IMR-90 (cell line): ENCODE results near the gene WDR6. TPM values are rescaled to one million over a fixed set of nuclear protein-coding genes. Genes with fewer than 3 reads are reported as not detected.

Experiments
- ATAC-seq: fragments of 200-7000 bp; cut with Tn5 transposase; 2 replicates; pipeline ENCODE4 v1.9.1; 2020; ENCODE audit warnings: low read depth, mild to moderate bottlenecking, moderate library complexity
- BruUV-seq: library from RNA; stranded (reverse); fragments of 400-500 nt; replicated peaks from 2 replicates; lab custom pipeline; 2021; lab: Mats Ljungman, UMichigan
- CTCF ChIA-PET: fragments of 300-600 bp; formaldehyde crosslinking; extraction: SDS; loops from one replicate; lab custom pipeline; 2021; ENCODE audit warnings: antibody characterized with exemption; lab: Yijun Ruan, JAX
- POLR2A ChIA-PET: fragments of 300-600 bp; sonication (Branson Sonifier 250); formaldehyde crosslinking; loops from one replicate; lab custom pipeline; 2022; ENCODE audit warnings: antibody characterized with exemption; ENCODE audit not compliant: unreplicated experiment; lab: Charles Lee
- DNase-seq: peaks from one replicate; pipeline ENCODE4 v3.0.0; 2013
- H2AFZ ChIP-seq: replicated peaks from 2 replicates; pipeline ENCODE3; 2013; ENCODE audit warnings: low read length, mild to moderate bottlenecking; ENCODE audit not compliant: poor library complexity
- H2AK5ac ChIP-seq: 2 replicates; pipeline ENCODE4 v1.6.1; 2013; ENCODE audit warnings: low read depth, low read length, inconsistent platforms
- H2AK9ac ChIP-seq: replicated peaks from 2 replicates; pipeline ENCODE3; 2013; ENCODE audit warnings: mild to moderate bottlenecking, low read depth, low read length, moderate library complexity; ENCODE audit not compliant: poor library complexity
- H2BK120ac ChIP-seq: 2 replicates; pipeline ENCODE4 v1.6.1; 2013; ENCODE audit warnings: low read depth, low read length, inconsistent platforms
- H2BK15ac ChIP-seq: 3 replicates; pipeline ENCODE4 v1.6.1; 2013; ENCODE audit warnings: low read depth, low read length, inconsistent platforms
- H2BK20ac ChIP-seq: 2 replicates; pipeline ENCODE4 v1.6.1; 2013; ENCODE audit warnings: low read depth, mild to moderate bottlenecking, inconsistent platforms, low read length, moderate library complexity
- H2BK5ac ChIP-seq: 2 replicates; pipeline ENCODE4 v1.6.1; 2013; ENCODE audit warnings: mild to moderate bottlenecking, low read depth, low read length, inconsistent platforms; ENCODE audit not compliant: poor library complexity, severe bottlenecking
- H3K14ac ChIP-seq: replicated peaks from 2 replicates; pipeline ENCODE4 v1.6.1; 2013; ENCODE audit warnings: low read depth, low read length, inconsistent platforms
- H3K18ac ChIP-seq: 2 replicates; pipeline ENCODE4 v1.6.1; 2013; ENCODE audit warnings: low read depth, low read length, control low read depth
- H3K23ac ChIP-seq: 2 replicates; pipeline ENCODE4 v1.6.1; 2013; ENCODE audit warnings: low read depth, low read length, inconsistent platforms
- H3K27ac ChIP-seq: 2 replicates; pipeline ENCODE4 v1.5.1; 2013; ENCODE audit warnings: mild to moderate bottlenecking, control low read depth, low read length; ENCODE audit not compliant: insufficient read depth
- H3K27me3 ChIP-seq: 2 replicates; pipeline ENCODE4 v1.6.1; 2013; ENCODE audit warnings: low read length; ENCODE audit not compliant: control insufficient read depth, insufficient read depth
- H3K36me3 ChIP-seq: 2 replicates; pipeline ENCODE4 v1.6.1; 2013; ENCODE audit warnings: low read length, mixed read lengths; ENCODE audit not compliant: control insufficient read depth, insufficient read depth
- H3K4ac ChIP-seq: 2 replicates; pipeline ENCODE4 v1.6.1; 2013; ENCODE audit warnings: low read depth, low read length, inconsistent platforms
- H3K4me1 ChIP-seq: 2 replicates; pipeline ENCODE4 v1.6.1; 2013; ENCODE audit warnings: low read length, mixed read lengths; ENCODE audit not compliant: control insufficient read depth, insufficient read depth
- H3K4me2 ChIP-seq: 2 replicates; pipeline ENCODE4 v1.6.1; 2013; ENCODE audit warnings: low read depth, mild to moderate bottlenecking, control low read depth, low read length, moderate library complexity
- H3K4me3 ChIP-seq: 2 replicates; pipeline ENCODE4 v1.5.1; 2013; ENCODE audit warnings: low read depth, mild to moderate bottlenecking, control low read depth, low read length, moderate library complexity; ENCODE audit not compliant: insufficient read depth
- H3K56ac ChIP-seq: 2 replicates; pipeline ENCODE4 v1.6.1; 2013; ENCODE audit warnings: low read length, inconsistent platforms; ENCODE audit not compliant: insufficient read depth; ENCODE audit errors: extremely low read depth
- H3K79me1 ChIP-seq, 2 experiments: 2 replicates each; pipeline ENCODE4 v1.6.1; 2013; ENCODE audit warnings: low read length in 2 of 2, inconsistent platforms in 1 of 2, low read depth in 1 of 2
- H3K9ac ChIP-seq: 2 replicates; pipeline ENCODE4 v1.6.1; 2013; ENCODE audit warnings: low read depth, low read length, control low read depth
- H3K9me1 ChIP-seq: 2 replicates; pipeline ENCODE4 v1.6.1; 2013; ENCODE audit warnings: low read length, inconsistent platforms; ENCODE audit not compliant: insufficient read depth
- H3K9me3 ChIP-seq: 2 replicates; pipeline ENCODE4 v1.6.1; 2013; ENCODE audit warnings: low read length; ENCODE audit not compliant: control insufficient read depth, insufficient read depth
- H4K20me1 ChIP-seq: 2 replicates; pipeline ENCODE4 v1.6.1; 2013; ENCODE audit warnings: low read length, inconsistent platforms; ENCODE audit not compliant: insufficient read depth
- H4K5ac ChIP-seq: 2 replicates; pipeline ENCODE4 v1.6.1; 2013; ENCODE audit warnings: mild to moderate bottlenecking, low read depth, low read length, control low read depth
- H4K8ac ChIP-seq, 2 experiments: 2 replicates each; pipeline ENCODE4 v1.6.1; 2013; ENCODE audit warnings: low read depth in 2 of 2, low read length in 2 of 2, control low read depth in 1 of 2, inconsistent platforms in 1 of 2
- H4K91ac ChIP-seq: 2 replicates; pipeline ENCODE4 v1.6.1; 2013; ENCODE audit warnings: low read depth, low read length, inconsistent platforms; ENCODE audit not compliant: insufficient read depth
- BHLHE40 ChIP-seq: fragments of 150-350 bp; IDR thresholded peaks from 2 replicates; pipeline ENCODE4 v1.6.1; 2016; ENCODE audit warnings: mild to moderate bottlenecking, low read depth, low read length
- CHD1 ChIP-seq: IDR thresholded peaks from 2 replicates; pipeline ENCODE4 v1.6.1; 2012; ENCODE audit warnings: low read depth, low read length, improper control_type of control experiment
- CTCF ChIP-seq: conservative IDR thresholded peaks from 2 replicates; pipeline ENCODE4 v1.5.1; 2012; ENCODE audit warnings: mild to moderate bottlenecking, low read depth, low read length, improper control_type of control experiment
- ELK1 ChIP-seq: fragments of 150-350 bp; IDR thresholded peaks from 2 replicates; pipeline ENCODE4 v1.6.1; 2016; ENCODE audit warnings: low read depth, mild to moderate bottlenecking, low read length, moderate library complexity, borderline replicate concordance
- FOS ChIP-seq: fragments of 150-350 bp; IDR thresholded peaks from 2 replicates; pipeline ENCODE4 v1.6.1; 2016; ENCODE audit warnings: low read depth, low read length
- MAFK ChIP-seq: IDR thresholded peaks from 2 replicates; pipeline ENCODE4 v1.6.1; 2012; ENCODE audit warnings: low read depth, low read length, improper control_type of control experiment
- MXI1 ChIP-seq: IDR thresholded peaks from 2 replicates; pipeline ENCODE4 v1.6.1; 2012; ENCODE audit warnings: low read depth, mild to moderate bottlenecking, low read length, moderate library complexity, borderline replicate concordance
- NFE2L2 ChIP-seq: fragments of 150-350 bp; IDR thresholded peaks from 2 replicates; pipeline ENCODE4 v1.6.1; 2016; ENCODE audit warnings: low read depth, mild to moderate bottlenecking, low read length
- POLR2A ChIP-seq: IDR thresholded peaks from 2 replicates; pipeline ENCODE4 v1.6.1; 2012; ENCODE audit warnings: mild to moderate bottlenecking, low read depth, low read length
- RCOR1 ChIP-seq: IDR thresholded peaks from 2 replicates; pipeline ENCODE4 v1.6.1; 2012; ENCODE audit warnings: mild to moderate bottlenecking, low read length, improper control_type of control experiment; ENCODE audit not compliant: insufficient replicate concordance
- SMC3 ChIP-seq: fragments of 150-350 bp; IDR thresholded peaks from 2 replicates; pipeline ENCODE4 v1.6.1; 2016; ENCODE audit warnings: low read depth, mild to moderate bottlenecking, antibody characterized with exemption, low read length, moderate library complexity
- USF2 ChIP-seq: fragments of 150-350 bp; IDR thresholded peaks from 2 replicates; pipeline ENCODE4 v1.6.1; 2017; ENCODE audit warnings: mild to moderate bottlenecking, antibody characterized with exemption, low read length, low read depth
- WGBS, 2 experiments: methylation state at CpG; one replicate each; pipeline versions ENCODE4 v1.1.5 to v1.1.7; 2013; ENCODE audit warnings: missing lambda C conversion rate in 2 of 2; ENCODE audit not compliant: insufficient read length in 1 of 2; ENCODE audit errors: extremely low coverage in 2 of 2; 5-methylcytosine and 5-hydroxymethylcytosine counted together
- dilution Hi-C: fragments of 300-500 bp; cut with HindIII; formaldehyde crosslinking; loops from one replicate; pipeline ENCODE4 v1.14.3; 2018; ENCODE audit warnings: low sequenced_read_pairs; ENCODE audit not compliant: unreplicated experiment
- in situ Hi-C: fragments of 300-500 bp; cut with MboI; formaldehyde crosslinking; loops from 3 replicates; pipeline ENCODE4 v1.14.3; 2019; ENCODE audit warnings: low sequenced_read_pairs, inconsistent platforms, mixed read lengths
- intact Hi-C: fragments of 100-400 bp; cut with micrococcal nuclease; formaldehyde crosslinking; loops from 2 replicates; pipeline ENCODE4 v1.10.0; 2022
- polyA plus RNA-seq, 3 experiments: library from polyadenylated mRNA; depleted of rRNA; stranded (reverse); fragments of >200 nt; gene quantifications; 2 replicates each; pipeline ENCODE4 v1.2.3, GENCODE V29; 2012; ENCODE audit warnings: low replicate concordance in 1 of 3
- total RNA-seq: library from RNA; depleted of rRNA; stranded (reverse); fragments of >200 nt; gene quantifications from 2 replicates; pipeline ENCODE4 v1.2.3, GENCODE V29; 2012

WDR6 gene
- total and polyA plus RNA-seq, 2 of the 4 experiments (the other 2 are of a cell fraction), result 60.9 to 160 TPM

GRCh38 chr3:48970586-48970985, 36.6 kb upstream of the WDR6 start:
- intact Hi-C loops (no loop called here), in situ Hi-C loops (no loop called here), dilution Hi-C loops (no loop called here)
- Histone ChIP-seq H3K27ac (no peak overlapping the region), H3K4me2 (no peak overlapping the region), H2BK20ac (no peak overlapping the region), H2AK9ac (no peak overlapping the region), H2BK5ac (no peak overlapping the region), H2BK15ac (no peak overlapping the region), H3K79me1 (peaks cover 9 to 25% of the 10 kb centered on the region in 2 experiments; a peak in 3 of 4 replicates), H3K9me3 (no peaks in the 10 kb centered on the region), H3K9ac (no peak overlapping the region), H3K9me1 (0 out of 2 replicates have a peak, but pooled peaks cover 3% of the 10 kb centered on the region), H3K4ac (no peak overlapping the region), H2AFZ (no peak overlapping the region), H2BK120ac (no peak overlapping the region), H4K91ac (no peak overlapping the region), H3K18ac (no peak overlapping the region), H4K5ac (no peak overlapping the region), H4K8ac (no peak overlapping the region), H3K4me3 (no peak overlapping the region), H4K20me1 (0 out of 2 replicates have a peak, but pooled peaks cover 3% of the 10 kb centered on the region), H2AK5ac (no peak overlapping the region), H3K14ac (no peak overlapping the region), H3K23ac (no peak overlapping the region), H3K36me3 (peaks cover 55% of the 10 kb centered on the region), H3K4me1 (peaks cover 3% of the 10 kb centered on the region), H3K56ac (no peak overlapping the region), H3K27me3 (no peaks in the 10 kb centered on the region)
- CTCF ChIA-PET, result no interaction called here
- POLR2A ChIA-PET, result no interaction called here
- BruUV-seq, result no TSS peak
- ATAC-seq (no peak), DNase-seq (no peak)
- WGBS, 2 experiments, result no CpG with 5 or more reads among the region's 6 CpGs
- TF ChIP-seq CTCF (no peak), SMC3 (no peak), MAFK (no peak), CHD1 (no peak), NFE2L2 (no peak), POLR2A (no peak), USF2 (no peak), MXI1 (no peak), RCOR1 (no peak), ELK1 (no peak), BHLHE40 (no peak), FOS (no peak)
